GM21737 (cell line): ENCODE measurements around the gene SLC43A1.

Experiments used
- ATAC-seq: cut with Tn5 transposase; IDR thresholded peaks from one replicate; pipeline ENCODE4 v1.9.1; 2021; ENCODE audit warnings: mild to moderate bottlenecking, moderate library complexity; ENCODE audit not compliant: unreplicated experiment

Gene SLC43A1

DNA sequence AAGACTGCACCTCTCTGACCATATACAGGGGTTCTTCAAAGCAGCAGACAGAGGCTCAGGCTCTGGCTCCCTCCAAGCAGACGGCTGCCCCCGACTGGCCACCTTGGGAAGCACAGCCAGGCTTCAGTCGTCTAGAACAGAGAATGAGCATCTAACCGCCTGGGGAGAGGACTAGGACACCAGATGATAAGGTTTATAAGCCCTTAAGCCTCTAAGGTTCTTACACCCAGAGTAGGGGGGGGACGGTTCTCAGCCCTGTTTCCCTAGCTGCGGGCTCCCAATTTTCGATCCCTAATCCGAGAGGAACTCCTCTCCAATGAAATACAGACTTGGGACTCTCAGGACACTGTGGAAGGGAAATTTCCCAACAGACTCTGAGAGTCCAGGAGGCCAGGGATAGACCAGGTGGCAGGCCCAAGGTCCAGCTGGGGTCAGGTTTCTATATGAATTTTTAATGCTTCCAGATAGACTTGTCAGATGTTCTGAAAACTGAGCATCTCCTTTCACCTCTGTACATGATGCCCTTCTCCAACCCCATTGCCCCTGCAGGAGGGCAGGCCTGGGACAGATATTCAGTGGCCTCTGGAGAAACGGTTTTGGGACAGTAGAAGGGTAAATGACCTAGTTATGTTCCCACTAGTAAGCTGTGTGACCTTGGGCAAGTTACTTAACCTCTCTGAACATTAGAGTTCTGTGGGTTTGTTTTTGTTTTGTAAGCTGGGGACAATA is 34.9 kb downstream of the SLC43A1 start:
- ATAC-seq: no peak

- no peak for ATAC-seq
Observed at GRCh38 chr11:57479911-57480310, 35.6 kb downstream of the SLC43A1 start.

DNA sequence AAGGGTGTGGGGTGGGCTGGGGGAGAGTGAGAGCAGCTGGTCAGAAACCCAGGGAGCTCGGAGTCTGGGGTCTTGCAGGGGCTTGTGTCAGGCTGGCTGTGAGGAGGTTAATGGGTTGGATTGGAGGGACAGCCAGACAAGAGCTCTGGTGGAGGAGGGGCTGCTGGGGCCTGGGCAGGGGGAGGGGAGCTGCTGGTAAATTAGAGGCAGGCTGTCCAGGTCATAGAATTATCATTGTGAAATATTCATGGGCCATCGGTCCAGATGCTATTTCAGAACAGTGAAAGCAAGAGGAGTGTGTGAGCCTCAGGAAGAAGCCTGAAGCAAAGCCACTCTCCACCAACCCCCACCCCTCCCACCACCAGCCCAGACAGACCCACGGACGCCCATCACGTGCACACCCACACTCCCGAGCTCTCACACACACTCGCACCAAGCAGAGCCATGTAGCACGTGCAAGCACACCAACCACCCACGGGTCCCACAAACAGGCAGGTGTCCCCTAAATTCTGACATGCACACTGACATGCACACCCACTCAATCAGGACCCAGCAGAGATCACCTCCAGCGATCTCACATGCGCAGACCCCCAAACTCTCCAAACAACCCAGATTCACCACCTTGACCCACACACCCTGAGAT is 36.4 kb downstream of the SLC43A1 start:
- ATAC-seq: no peak

DNA sequence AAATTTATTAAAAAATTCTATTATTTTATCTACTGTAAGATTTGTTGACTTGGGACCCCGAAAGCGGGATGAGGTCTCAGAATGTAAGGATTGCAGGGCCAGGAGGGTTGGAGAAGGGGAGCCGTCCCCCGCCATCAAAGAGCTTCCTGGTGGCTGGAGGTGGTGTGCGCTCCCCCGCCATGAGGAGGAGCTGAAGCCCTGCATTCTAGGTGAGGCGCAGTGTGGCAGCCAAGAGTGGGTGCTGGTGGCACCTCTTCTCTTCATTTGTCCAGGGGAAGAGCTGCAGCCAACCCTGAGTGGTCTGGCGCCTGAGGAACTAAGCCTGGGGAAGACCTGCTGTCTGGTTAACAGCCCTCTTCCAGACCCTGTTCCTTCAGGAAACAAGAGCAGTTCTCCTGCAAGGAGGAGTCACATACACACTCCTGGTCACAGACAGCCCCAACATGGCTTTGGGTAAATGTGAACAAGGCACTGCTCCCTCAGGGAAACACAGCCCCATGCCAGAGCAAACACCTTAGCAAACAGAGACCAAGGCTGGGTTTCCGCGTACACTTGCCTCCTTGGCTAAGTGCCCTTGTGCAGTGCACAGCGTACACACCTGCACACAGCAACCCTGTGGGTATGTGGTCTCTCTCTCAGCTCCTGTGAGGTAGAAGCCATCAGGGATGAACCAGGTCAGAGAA is 37.9 kb downstream of the SLC43A1 start:
- no peak for ATAC-seq

- ATAC-seq: peak; percentile 59
Observed at GRCh38 chr11:57476757-57477506, 38.6 kb downstream of the SLC43A1 start.

GRCh38 chr11:57476047-57476756 is 39.3 kb downstream of the SLC43A1 start:
- ATAC-seq: peak; percentile 27

DNA sequence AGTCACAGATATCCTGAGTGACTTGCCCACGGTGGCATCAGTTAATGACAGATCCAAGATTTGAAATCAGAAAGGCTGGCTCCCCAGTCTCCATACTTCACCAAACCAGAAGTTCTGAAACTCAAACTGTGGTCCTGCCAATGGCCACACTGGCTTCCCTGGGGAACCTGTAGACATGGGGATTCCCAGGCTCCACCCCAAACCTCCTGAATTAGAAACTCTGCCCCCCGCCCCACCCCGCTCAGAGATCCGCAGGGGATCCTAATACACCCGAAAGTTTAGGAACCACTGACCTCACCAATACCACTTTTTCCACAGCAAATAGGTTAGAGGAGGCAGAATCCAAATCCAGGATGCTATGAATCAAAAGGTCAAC is 39.8 kb downstream of the SLC43A1 start:
- ATAC-seq: peak; percentile 23

GRCh38 chr11:57475191-57475590 is 40.3 kb downstream of the SLC43A1 start:
- no peak for ATAC-seq

- no peak for ATAC-seq
Observed at GRCh38 chr11:57474803-57475115, 40.7 kb downstream of the SLC43A1 start.

- no peak for ATAC-seq
Observed at GRCh38 chr11:57474017-57474802, 41.3 kb downstream of the SLC43A1 start.

DNA sequence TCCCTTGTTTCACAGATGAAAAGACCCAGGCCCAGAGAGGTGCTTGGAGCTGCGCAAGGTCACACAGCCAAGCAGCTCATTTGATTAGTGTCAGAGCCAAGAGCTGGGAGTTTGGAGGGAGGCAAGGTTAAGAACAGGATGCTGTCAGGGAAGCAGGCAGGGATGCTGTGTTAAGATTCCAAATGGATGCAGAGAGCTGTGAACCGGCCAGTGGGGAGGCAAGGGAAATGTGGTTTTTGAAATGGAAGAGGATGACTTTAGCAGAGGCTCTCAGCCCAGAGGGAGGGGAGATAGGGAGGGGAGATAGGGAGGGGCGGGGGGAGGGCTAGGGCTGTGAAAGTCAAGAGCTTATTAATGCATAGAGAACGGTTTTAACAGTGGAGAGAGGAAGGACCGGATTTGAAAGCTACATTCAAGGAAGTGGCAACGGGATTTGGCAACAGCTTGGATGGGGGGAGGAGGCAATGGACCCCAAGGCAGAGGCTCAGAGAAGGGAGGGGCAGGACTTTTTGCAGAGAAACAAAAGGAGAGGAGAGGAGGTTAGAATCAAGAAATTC is 42.1 kb downstream of the SLC43A1 start:
- no peak for ATAC-seq

GRCh38 chr11:57471496-57471895 is 44.0 kb downstream of the SLC43A1 start:
- no peak for ATAC-seq

GRCh38 chr11:57469268-57469667 is 46.2 kb downstream of the SLC43A1 start:
- no peak for ATAC-seq

GRCh38 chr11:57468276-57468675 is 47.2 kb downstream of the SLC43A1 start:
- ATAC-seq: no peak

DNA sequence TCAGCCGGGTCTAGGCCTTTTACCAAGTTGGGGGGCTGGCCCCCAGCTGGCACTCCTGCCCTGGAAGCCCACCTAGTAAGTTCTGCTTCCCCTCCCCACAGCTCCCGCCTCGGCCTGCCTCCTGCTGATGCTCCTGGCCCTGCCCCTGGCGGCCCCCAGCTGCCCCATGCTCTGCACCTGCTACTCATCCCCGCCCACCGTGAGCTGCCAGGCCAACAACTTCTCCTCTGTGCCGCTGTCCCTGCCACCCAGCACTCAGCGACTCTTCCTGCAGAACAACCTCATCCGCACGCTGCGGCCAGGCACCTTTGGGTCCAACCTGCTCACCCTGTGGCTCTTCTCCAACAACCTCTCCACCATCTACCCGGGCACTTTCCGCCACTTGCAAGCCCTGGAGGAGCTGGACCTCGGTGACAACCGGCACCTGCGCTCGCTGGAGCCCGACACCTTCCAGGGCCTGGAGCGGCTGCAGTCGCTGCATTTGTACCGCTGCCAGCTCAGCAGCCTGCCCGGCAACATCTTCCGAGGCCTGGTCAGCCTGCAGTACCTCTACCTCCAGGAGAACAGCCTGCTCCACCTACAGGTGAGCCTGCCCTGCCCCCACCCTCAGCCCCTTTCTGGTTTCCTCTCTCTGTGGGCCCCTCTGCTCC is 47.9 kb downstream of the SLC43A1 start:
- ATAC-seq: no peak

DNA sequence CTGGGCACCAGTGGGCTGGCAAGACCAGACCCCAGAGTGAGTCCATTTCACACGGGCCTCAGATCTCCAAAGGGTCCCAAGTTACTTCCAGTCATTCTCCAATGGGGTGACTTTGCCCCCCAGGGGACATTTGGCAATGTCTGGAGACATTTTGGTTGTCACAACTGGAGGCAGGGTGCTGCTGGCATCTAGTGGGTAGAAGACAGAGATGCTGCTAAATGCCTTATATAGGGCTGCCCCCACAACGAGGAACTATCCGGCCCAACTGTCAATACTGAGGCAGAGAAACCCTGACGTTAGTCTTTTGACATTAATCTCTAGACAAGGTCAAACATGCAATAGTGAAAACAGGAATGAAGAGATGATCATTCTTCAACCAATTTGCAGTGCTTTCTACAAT is 48.8 kb downstream of the SLC43A1 start:
- no peak for ATAC-seq

GRCh38 chr11:57464539-57465181 is 50.8 kb downstream of the SLC43A1 start:
- ATAC-seq: no peak

- no peak for ATAC-seq
Observed at GRCh38 chr11:57463671-57464538, 51.6 kb downstream of the SLC43A1 start.
